ENCODE measurements around the gene PBX4.

GRCh38 chr19:19582471-19582870 is 36.0 kb downstream of the PBX4 start:
- TF ChIP-seq, protein P1, sequence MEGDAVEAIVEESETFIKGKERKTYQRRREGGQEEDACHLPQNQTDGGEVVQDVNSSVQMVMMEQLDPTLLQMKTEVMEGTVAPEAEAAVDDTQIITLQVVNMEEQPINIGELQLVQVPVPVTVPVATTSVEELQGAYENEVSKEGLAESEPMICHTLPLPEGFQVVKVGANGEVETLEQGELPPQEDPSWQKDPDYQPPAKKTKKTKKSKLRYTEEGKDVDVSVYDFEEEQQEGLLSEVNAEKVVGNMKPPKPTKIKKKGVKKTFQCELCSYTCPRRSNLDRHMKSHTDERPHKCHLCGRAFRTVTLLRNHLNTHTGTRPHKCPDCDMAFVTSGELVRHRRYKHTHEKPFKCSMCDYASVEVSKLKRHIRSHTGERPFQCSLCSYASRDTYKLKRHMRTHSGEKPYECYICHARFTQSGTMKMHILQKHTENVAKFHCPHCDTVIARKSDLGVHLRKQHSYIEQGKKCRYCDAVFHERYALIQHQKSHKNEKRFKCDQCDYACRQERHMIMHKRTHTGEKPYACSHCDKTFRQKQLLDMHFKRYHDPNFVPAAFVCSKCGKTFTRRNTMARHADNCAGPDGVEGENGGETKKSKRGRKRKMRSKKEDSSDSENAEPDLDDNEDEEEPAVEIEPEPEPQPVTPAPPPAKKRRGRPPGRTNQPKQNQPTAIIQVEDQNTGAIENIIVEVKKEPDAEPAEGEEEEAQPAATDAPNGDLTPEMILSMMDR (IDR thresholded peaks at IDR 0.05) = no peak
- TF ChIP-seq POLR2A (IDR thresholded peaks at IDR 0.05) = no peak

Measured in uterus (tissue), 2 donors.